Tibial artery (tissue), 4 donors: Measurements from ENCODE around the gene C9orf72.
"Not testable (repeated sequence)": the region's sequence is repeated elsewhere in the genome, so short reads cannot be mapped to it uniquely, and the experiment has no call there.

ENCODE experiments used
- DNase-seq, 2 donors: peaks; one replicate each; pipeline ENCODE4 v3.0.0-alpha.2; 2019
- H3K27ac ChIP-seq, 2 donors: fragments of 200-600 bp; sonication (generic) in 1 of 2; 1 replicate in 1 of 2; 2 replicates in 1 of 2; pipeline ENCODE4 v1.5.1; 2018 to 2019; ENCODE audit warnings: mild to moderate bottlenecking in 1 of 2
- H3K27me3 ChIP-seq, 2 donors: fragments of 200-600 bp; sonication (generic) in 1 of 2; one replicate each; pipeline versions ENCODE4 v1.5.1 to v1.6.0; 2016 to 2019
- H3K36me3 ChIP-seq, 3 donors: fragments of 200-600 bp; sonication (generic) in 2 of 3; one replicate each; pipeline ENCODE4 v1.5.1; 2016 to 2019; ENCODE audit warnings: mild to moderate bottlenecking in 2 of 3
- H3K4me1 ChIP-seq, 4 donors: fragments of 200-600 bp; sonication (generic) in 2 of 4; 1 replicate in 3 of 4; 2 replicates in 1 of 4; pipeline ENCODE4 v1.5.1; 2016 to 2019
- H3K4me3 ChIP-seq, 2 donors: fragments of 200-600 bp; sonication (generic) in 1 of 2; 1 replicate in 1 of 2; 2 replicates in 1 of 2; pipeline ENCODE4 v1.5.1; 2018 to 2019; ENCODE audit warnings: mild to moderate bottlenecking in 2 of 2
- H3K9me3 ChIP-seq, 3 donors: fragments of 200-600 bp; sonication (generic) in 1 of 3; one replicate each; pipeline ENCODE4 v1.5.1; 2016 to 2019
- intact Hi-C: fragments of 100-400 bp; cut with DNase I; formaldehyde crosslinking; loops from one replicate; pipeline ENCODE4 v1.15.0; 2023; ENCODE audit warnings: low total_unique reads
- TF ChIP-seq, protein P1 (sequence below), 2 experiments: fragments of 200-600 bp in 1 of 2; fragments of 450-650 bp in 1 of 2; IDR thresholded peaks; one replicate each; pipeline ENCODE4 v1.5.1; 2017 to 2019; ENCODE audit warnings: antibody characterized with exemption in 2 of 2, mild to moderate bottlenecking in 1 of 2, moderate library complexity in 1 of 2

The C9orf72 gene, protein sequence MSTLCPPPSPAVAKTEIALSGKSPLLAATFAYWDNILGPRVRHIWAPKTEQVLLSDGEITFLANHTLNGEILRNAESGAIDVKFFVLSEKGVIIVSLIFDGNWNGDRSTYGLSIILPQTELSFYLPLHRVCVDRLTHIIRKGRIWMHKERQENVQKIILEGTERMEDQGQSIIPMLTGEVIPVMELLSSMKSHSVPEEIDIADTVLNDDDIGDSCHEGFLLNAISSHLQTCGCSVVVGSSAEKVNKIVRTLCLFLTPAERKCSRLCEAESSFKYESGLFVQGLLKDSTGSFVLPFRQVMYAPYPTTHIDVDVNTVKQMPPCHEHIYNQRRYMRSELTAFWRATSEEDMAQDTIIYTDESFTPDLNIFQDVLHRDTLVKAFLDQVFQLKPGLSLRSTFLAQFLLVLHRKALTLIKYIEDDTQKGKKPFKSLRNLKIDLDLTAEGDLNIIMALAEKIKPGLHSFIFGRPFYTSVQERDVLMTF

DNA sequence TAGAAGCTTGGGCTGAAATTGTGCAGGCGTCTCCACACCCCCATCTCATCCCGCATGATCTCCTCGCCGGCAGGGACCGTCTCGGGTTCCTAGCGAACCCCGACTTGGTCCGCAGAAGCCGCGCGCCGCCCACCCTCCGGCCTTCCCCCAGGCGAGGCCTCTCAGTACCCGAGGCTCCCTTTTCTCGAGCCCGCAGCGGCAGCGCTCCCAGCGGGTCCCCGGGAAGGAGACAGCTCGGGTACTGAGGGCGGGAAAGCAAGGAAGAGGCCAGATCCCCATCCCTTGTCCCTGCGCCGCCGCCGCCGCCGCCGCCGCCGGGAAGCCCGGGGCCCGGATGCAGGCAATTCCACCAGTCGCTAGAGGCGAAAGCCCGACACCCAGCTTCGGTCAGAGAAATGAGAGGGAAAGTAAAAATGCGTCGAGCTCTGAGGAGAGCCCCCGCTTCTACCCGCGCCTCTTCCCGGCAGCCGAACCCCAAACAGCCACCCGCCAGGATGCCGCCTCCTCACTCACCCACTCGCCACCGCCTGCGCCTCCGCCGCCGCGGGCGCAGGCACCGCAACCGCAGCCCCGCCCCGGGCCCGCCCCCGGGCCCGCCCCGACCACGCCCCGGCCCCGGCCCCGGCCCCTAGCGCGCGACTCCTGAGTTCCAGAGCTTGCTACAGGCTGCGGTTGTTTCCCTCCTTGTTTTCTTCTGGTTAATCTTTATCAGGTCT lies at the start of gene C9orf72:
TSS of gene C9orf72 (minus strand) at position 564 of the 716 bp plus-strand sequence. CDS start 6,361 bp downstream, outside the sequence.
- intact Hi-C loops, result no loop called here
- DNase-seq, result peak; percentile 67 to 87
- Histone ChIP-seq H3K27ac (peak within 1 kb of the TSS; percentile 98 to 100), H3K4me1 (peaks cover 0 to 23% (median 9%) of the 10 kb centered on the region in 4 donors), H3K4me3 (peak within 1 kb of the TSS; percentile 69 to 97), H3K36me3 (no peaks in the 10 kb centered on the region), H3K27me3 (no peaks in the 10 kb centered on the region), H3K9me3 (no peaks in the 10 kb centered on the region)
- TF ChIP-seq, protein P1, sequence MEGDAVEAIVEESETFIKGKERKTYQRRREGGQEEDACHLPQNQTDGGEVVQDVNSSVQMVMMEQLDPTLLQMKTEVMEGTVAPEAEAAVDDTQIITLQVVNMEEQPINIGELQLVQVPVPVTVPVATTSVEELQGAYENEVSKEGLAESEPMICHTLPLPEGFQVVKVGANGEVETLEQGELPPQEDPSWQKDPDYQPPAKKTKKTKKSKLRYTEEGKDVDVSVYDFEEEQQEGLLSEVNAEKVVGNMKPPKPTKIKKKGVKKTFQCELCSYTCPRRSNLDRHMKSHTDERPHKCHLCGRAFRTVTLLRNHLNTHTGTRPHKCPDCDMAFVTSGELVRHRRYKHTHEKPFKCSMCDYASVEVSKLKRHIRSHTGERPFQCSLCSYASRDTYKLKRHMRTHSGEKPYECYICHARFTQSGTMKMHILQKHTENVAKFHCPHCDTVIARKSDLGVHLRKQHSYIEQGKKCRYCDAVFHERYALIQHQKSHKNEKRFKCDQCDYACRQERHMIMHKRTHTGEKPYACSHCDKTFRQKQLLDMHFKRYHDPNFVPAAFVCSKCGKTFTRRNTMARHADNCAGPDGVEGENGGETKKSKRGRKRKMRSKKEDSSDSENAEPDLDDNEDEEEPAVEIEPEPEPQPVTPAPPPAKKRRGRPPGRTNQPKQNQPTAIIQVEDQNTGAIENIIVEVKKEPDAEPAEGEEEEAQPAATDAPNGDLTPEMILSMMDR (IDR thresholded peaks at IDR 0.05), result no peak

DNA sequence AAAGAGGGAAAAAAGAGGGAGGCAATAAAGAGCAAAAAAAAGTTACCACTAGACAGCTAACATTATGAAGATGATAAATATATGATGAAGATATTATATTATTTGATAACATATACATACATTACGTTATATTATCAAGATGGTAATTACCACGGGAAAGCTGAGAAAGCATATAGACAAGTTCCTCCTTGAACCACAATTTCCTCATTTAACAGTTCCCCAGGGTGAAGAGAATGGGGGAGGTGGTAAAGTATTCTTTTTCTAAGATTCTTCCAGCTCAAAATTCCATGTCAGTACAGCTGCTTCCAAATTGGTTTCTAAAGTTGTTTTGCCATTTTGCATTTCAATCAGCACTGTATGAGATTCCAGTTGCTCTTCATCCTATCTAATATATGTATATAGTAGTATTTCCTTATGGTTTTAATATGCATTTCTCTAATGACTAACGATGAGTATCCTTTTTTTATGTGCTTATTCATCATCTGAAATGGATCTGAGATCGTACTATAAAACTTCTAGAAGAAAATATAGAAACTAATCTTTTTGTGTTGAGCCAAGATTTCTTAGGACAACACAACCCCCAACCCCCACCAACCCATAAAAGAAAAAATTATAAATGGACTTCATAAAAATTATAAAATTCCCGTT lies 49.5 kb upstream of the C9orf72 start:
- Histone ChIP-seq H3K4me3 (no peak overlapping the region), H3K36me3 (no peaks in the 10 kb centered on the region), H3K27me3 (no peaks in the 10 kb centered on the region), H3K4me1 (no peaks in the 10 kb centered on the region), H3K27ac (no peak overlapping the region), H3K9me3 (no peaks in the 10 kb centered on the region)
- no peak for DNase-seq
- TF ChIP-seq, protein P1 (IDR thresholded peaks at IDR 0.05), result no peak
- intact Hi-C loops, result no loop called here

DNA sequence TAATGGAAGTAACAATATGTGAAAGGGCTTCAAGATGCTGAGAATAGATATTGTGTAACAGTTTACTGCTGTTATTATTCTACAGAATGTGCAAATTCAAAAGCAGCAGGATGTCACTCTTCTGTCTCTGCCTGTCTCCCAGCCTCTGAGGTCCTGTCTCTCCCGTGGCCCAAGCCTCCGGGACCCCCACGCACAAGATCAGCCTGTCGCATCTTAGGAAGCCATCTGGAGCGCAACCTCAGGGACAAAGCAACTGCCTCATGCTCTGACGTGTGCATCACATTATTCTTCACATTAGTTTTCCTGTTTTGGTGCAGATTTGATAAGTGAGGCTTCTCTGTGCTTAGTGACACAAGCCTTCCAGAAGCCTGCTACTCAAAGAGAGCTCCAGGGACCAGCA lies 46.5 kb upstream of the C9orf72 start:
- H3K9me3 ChIP-seq, result no peaks in the 10 kb centered on the region
- peaks cover 0 to under 1% of the 10 kb centered on the region in 2 donors for H3K27me3 ChIP-seq
- TF ChIP-seq, protein P1 (IDR thresholded peaks at IDR 0.05), result no peak
- intact Hi-C loops, result no loop called here
- H3K4me3 ChIP-seq, result no peak overlapping the region
- H3K36me3 ChIP-seq, result no peaks in the 10 kb centered on the region
- H3K4me1 ChIP-seq, result no peaks in the 10 kb centered on the region
- DNase-seq, result no peak
- no peak overlapping the region for H3K27ac ChIP-seq

DNA sequence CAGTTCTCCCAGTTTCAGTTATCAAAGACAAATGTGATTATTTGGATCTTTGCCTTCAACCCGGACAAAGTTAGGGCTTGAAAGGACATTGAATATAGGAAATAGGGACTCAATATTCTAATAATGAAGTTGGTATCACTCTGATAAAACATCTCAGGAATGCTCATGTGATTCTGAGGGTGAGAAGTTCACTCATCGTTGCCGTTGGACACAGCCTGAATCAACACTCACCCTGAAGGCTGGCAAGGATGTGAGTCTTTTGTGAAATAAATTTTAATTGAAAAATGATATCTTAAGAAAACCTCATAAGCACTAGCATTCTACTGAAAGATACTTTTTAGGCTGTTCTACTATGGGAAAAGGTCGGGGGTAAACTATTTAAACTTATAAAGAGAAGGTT lies 44.8 kb upstream of the C9orf72 start:
- no peaks in the 10 kb centered on the region for H3K4me1 ChIP-seq
- H3K27ac ChIP-seq, result no peak overlapping the region
- DNase-seq, result no peak
- H3K36me3 ChIP-seq, result no peaks in the 10 kb centered on the region
- intact Hi-C loops, result no loop called here
- H3K27me3 ChIP-seq, result peaks cover 0 to 5% of the 10 kb centered on the region in 2 donors
- H3K9me3 ChIP-seq, result no peaks in the 10 kb centered on the region
- TF ChIP-seq, protein P1 (IDR thresholded peaks at IDR 0.05), result no peak
- H3K4me3 ChIP-seq, result no peak overlapping the region

DNA sequence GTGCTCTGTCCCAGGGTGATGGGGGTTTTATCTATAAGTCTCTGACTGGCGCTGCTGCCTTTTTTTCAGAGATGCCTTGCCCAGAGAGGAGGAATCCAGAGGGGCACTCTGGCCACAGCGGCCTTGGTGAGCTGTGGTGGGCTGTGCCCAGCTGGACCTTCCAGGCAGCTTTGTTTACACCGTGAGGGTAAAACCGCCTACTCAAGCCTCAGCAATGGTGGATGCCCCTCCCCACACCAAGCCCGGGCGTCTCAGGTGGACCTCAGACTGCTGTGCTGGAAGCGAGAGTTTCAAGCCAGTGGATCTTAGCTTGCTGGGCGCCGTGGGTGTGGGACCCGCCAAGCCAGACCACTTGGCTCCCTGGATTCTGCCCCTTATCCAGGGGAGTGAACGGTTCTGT lies 41.3 kb upstream of the C9orf72 start:
- Histone ChIP-seq H3K9me3 (no peaks in the 10 kb centered on the region), H3K27ac (no peak overlapping the region), H3K4me3 (no peak overlapping the region), H3K27me3 (peaks cover 0 to 5% of the 10 kb centered on the region in 2 donors), H3K4me1 (no peaks in the 10 kb centered on the region), H3K36me3 (no peaks in the 10 kb centered on the region)
- intact Hi-C loops, result no loop called here
- TF ChIP-seq, protein P1 (IDR thresholded peaks at IDR 0.05), result no peak
- no peak for DNase-seq

DNA sequence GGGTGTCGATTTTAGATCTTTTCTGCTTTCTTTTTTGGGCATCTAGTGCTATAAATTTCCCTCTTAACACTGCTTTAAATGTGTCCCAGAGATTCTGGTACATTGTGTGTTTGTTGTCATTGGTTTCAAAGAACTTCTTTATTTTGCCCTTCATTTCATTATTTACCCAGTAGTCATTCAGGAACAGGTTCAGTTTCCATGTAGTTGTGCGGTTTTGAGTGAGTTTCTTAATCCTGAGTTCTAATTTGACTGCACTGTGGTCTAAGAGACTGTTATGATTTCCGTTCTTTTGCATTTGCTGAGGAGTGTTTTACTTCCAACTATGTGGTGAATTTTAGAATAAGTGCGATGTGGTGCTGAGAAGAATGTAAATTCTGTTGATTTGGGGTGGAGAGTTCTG lies 38.8 kb upstream of the C9orf72 start:
- H3K36me3 ChIP-seq, H3K9me3 ChIP-seq, H3K27me3 ChIP-seq, DNase-seq, intact Hi-C loops, H3K4me3 ChIP-seq, H3K4me1 ChIP-seq, H3K27ac ChIP-seq: not testable (repeated sequence)
